22Rv1 (cell line): ENCODE data around the gene SLC27A3.

Experiments used
- H3K27ac ChIP-seq: fragments of 450-650 bp; 2 replicates; pipeline ENCODE4 v1.5.1; 2017
- ZFX ChIP-seq: fragments of 450-650 bp; IDR thresholded peaks from 2 replicates; pipeline ENCODE4 v1.6.1; 2017; ENCODE audit warnings: antibody characterized with exemption, borderline replicate concordance
- TF ChIP-seq, protein P1 (sequence below): fragments of 450-650 bp; IDR thresholded peaks from 2 replicates; pipeline ENCODE4 v1.5.1; 2017; ENCODE audit warnings: mild to moderate bottlenecking

The SLC27A3 gene

DNA sequence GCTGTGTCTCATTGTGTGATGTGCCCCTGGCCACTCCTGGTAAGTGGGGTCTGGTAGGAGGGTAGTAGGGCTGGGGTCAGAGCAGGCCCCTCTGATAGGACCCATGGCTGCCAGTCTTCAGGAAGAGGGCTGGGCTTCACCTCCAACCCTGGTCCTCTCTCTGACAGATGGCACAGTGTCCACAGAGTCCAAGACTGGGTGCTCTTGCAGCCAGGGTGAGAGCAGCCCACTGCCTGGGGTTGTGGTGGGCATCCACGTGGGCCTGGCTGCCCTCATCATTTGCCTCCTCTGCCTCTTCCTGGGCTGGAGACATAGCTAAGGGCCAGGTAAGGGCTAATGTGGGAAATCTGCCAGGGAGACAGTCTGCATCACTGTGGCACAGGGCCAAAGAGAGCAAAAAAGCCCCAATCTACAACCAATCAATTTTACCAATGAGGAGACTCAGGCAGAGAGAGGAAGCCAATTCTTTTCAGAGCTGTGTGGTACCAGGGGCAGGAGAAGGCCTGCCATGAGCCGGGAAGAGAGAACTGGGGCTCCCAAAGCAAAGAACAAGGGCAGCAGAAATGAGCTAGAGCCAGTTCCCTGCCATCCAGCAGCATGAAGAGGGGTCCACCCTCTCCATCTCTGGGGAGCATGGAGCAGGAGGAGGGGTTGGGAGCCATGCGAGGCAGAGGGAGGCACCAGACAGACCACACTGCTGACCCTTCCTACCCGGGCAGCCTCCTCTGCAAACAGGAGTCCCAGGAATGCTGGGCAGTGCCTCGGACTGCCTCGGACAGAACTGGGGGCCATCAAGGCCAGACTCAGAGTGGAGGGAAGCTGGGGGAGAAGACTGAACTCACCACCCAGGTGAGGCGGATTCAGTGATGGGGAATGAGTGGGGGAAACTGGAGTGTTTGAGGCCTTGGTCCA is 26.8 kb downstream of the SLC27A3 start:
- TF ChIP-seq ZFX: no peak
- TF ChIP-seq, protein P1, sequence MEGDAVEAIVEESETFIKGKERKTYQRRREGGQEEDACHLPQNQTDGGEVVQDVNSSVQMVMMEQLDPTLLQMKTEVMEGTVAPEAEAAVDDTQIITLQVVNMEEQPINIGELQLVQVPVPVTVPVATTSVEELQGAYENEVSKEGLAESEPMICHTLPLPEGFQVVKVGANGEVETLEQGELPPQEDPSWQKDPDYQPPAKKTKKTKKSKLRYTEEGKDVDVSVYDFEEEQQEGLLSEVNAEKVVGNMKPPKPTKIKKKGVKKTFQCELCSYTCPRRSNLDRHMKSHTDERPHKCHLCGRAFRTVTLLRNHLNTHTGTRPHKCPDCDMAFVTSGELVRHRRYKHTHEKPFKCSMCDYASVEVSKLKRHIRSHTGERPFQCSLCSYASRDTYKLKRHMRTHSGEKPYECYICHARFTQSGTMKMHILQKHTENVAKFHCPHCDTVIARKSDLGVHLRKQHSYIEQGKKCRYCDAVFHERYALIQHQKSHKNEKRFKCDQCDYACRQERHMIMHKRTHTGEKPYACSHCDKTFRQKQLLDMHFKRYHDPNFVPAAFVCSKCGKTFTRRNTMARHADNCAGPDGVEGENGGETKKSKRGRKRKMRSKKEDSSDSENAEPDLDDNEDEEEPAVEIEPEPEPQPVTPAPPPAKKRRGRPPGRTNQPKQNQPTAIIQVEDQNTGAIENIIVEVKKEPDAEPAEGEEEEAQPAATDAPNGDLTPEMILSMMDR: no peak
- H3K27ac ChIP-seq: no peak overlapping the region

DNA sequence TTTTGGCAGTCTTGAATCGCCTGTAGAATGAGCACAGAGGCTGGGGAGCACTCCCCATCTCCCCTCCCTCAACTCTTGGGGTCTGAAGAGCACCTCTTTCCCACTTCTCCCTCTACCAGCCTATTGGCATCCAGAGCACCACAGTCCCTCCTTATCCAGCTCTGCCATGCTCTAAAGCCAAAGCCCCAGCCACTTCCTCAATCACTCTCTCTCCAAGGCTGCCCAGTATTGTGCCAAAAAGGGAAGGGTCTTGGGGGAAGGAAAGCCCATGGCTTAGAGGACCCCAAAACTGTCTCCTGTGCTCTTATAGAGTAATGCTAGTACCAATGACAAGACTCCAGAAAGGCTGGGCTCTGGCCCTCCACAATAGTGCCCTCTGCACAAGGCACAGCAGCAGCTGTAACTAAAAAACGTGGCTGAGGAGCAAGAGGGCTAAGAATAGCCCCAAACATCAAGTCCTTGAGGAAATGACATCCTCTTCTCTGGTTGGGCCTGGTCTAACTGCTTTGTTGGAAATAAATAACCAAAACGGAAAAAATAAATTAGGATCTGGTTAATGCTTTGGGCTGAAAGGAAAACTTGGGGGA is 28.4 kb downstream of the SLC27A3 start:
- no peak overlapping the region for H3K27ac ChIP-seq
- TF ChIP-seq, protein P1: no peak
- TF ChIP-seq ZFX: no peak

DNA sequence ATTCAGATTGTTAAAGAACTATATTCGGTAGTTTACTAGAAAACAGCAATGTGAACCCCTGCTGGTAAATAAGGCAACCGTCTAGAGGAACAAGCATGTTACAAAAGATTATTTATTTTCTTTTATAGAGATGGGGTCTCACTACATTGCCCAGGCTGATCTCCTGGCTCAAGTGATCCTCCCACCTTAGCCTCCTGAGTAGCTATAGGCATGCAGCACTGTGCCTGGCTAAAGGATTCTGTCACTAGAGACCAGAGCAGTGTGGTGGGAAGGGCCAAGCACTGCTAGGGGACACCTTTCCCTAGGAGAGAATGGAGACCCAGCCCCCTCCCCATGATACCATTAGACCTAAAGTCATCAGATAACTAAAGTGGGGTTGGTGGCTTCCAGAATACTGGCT is 28.9 kb downstream of the SLC27A3 start:
- H3K27ac ChIP-seq: peak overlapping the region; percentile 10; the same call in 1 of the 2 replicates
- TF ChIP-seq ZFX: no peak
- TF ChIP-seq, protein P1: no peak

DNA sequence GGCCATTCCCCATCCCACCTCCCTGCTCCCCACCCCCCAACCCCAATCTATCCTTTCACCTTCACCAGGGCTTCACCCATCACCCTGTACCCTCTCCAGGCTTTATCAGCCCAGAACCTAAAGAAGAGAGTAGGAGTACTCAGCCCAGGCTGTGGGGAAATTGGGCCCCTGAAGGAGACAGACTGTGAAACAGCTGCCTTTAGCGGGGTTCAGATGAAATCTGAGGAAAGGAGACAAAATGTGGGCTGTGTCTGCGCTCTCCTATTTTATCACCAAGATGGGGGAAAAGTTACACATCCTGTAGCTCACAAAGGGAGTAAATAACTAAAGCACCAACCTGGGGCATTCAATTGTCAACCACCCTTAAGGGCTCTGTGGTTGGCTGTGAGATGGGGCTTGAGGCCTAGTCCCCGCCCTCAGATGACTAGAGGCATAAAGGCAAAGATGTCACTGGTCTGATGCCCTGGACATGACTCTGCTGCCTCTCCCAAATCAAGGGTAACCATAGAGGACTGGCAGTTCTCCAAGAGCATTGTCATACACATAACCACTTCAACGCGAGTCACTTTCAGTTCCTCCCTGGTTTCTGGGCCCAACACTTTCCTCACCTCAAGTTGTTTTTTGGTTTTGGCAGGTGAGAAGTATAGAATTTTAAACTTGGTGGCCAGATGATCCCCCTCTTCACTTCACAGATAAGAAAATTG is 30.0 kb downstream of the SLC27A3 start:
- H3K27ac ChIP-seq: no peak overlapping the region

DNA sequence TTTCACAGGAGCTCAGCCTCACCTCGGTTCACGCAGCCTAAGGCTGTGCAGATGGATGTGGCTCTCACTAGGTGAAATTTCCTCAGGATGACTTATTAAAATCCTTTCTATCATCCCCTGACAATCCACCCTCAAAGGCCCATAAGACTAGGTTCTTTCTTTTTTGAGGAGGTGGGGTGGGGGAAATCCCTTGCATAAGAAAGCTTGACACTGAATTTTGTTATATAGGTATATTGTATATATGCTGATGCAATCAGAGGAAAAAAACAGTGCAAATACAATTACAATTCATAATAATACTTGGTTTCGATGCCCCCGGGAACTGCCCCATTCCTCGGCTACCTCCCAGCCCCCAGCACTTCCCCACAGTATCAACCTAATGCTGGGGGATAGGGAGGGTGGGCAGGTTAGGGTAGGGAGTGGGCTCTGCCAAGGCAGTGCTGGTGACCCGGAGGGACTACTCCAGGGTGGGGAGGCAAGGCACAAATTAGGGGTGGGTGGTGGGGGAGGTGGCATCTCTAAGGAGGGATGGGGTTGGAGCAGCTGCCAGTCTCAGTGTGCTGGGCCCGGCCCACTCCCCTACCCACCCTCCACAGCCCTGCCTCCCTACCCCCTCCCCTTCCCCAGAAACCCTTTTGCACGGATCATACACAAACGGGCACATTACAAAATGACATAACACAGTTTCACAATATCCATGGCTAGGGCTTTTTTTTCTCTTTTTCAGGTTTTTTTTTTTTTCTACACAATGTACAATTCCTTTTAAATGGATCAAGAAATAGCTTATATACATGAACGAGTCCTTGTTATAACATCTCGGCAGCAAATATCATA is 30.9 kb downstream of the SLC27A3 start:
- peak overlapping the region; percentile 14; the same call in 1 of the 2 replicates for H3K27ac ChIP-seq
- TF ChIP-seq ZFX: no peak
- TF ChIP-seq, protein P1: no peak

More for the DNA sequence above, 30.0 kb downstream of the SLC27A3 start:
- TF ChIP-seq ZFX: no peak
- TF ChIP-seq, protein P1: no peak

DNA sequence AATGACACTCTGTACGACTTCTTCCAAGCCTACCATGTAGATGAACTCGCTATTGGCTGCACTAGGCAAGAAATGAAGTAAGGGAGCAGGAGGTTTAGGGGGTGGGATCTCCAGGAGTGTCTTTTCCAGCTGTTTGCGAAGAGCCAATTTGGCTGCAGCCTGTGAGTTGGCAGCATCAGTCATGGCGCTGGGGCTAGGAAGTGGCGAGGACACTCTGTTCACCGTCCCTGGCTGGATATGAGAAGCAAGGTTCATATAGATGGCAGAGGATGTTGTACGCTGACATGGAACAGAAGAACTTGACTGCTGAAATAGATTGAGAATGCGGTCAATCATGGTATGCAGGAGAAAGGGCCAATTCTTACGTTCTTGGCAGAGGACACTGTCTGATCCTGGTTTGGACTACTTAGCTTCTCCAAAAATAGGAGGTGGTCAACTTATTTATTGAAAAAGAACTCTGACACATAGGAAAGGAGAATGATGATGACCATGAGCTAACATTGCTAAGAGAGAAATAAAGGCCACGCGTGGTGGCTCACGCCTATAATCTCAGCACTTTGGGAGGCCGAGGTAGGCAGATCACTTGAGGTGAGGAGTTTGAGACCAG is 41.2 kb downstream of the SLC27A3 start:
- no peak overlapping the region for H3K27ac ChIP-seq
- TF ChIP-seq, protein P1: no peak
- no peak for TF ChIP-seq ZFX
